Spleen (tissue), 7 donors: ENCODE measurements around the gene BTRC.

ENCODE experiments used
- POLR2A ChIP-seq, 3 donors: fragments of 450-650 bp; IDR thresholded peaks; one replicate each; pipeline ENCODE4 v1.5.1; 2017; ENCODE audit warnings: antibody characterized with exemption in 3 of 3, mild to moderate bottlenecking in 1 of 3
- POLR2AphosphoS5 ChIP-seq, 3 donors: sonication (generic); formaldehyde crosslinking; IDR thresholded peaks; one replicate each; pipeline ENCODE4 v1.5.1; 2017; ENCODE audit warnings: antibody characterized with exemption in 3 of 3
- TF ChIP-seq, protein P1 (sequence below), 11 experiments: fragments of 200-600 bp in 7 of 11; fragments of 450-650 bp in 4 of 11; sonication (generic) in 4 of 11; IDR thresholded peaks in 8 of 11; conservative IDR thresholded peaks in 3 of 11; 1 replicate in 7 of 11; 2 replicates in 4 of 11; pipeline versions ENCODE4 v1.4.0 to v1.8.0; 2016 to 2021; ENCODE audit warnings: antibody characterized with exemption in 11 of 11, inconsistent platforms in 4 of 11, mild to moderate bottlenecking in 1 of 11
- donor health status: DM: no; HTN: no; CAD: no; lungs with moderate emphysema.
- donor health status: DM: no; HTN: no; CAD: no.
- donor health status: DM: no; HTN: no; CAD: no.

DNA sequence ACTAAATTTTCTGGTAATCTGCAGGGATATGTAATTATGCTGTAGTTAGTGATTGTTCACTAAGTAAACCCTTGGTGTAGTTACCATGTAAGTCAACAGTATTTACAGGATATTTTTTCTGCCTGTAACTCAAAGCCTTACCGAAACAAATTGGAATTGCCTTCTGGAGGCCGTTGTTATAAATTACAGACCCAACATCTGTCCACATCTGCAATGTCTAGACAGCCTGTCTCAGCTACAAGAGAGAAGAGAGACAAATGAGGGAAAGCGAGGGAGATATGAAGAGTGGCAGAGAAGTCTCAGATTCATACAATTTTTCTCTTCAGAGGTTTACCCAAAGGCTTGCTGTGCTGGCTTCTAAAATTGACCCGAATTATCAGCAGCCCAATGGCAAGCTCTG is 23.7 kb upstream of the BTRC start:
- TF ChIP-seq, protein P1, sequence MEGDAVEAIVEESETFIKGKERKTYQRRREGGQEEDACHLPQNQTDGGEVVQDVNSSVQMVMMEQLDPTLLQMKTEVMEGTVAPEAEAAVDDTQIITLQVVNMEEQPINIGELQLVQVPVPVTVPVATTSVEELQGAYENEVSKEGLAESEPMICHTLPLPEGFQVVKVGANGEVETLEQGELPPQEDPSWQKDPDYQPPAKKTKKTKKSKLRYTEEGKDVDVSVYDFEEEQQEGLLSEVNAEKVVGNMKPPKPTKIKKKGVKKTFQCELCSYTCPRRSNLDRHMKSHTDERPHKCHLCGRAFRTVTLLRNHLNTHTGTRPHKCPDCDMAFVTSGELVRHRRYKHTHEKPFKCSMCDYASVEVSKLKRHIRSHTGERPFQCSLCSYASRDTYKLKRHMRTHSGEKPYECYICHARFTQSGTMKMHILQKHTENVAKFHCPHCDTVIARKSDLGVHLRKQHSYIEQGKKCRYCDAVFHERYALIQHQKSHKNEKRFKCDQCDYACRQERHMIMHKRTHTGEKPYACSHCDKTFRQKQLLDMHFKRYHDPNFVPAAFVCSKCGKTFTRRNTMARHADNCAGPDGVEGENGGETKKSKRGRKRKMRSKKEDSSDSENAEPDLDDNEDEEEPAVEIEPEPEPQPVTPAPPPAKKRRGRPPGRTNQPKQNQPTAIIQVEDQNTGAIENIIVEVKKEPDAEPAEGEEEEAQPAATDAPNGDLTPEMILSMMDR (IDR thresholded peaks at IDR 0.05 in 8 of 11, conservative IDR thresholded peaks at IDR 0.05 in 3 of 11) = no peak
- no peak for TF ChIP-seq POLR2A (IDR thresholded peaks at IDR 0.05)
- TF ChIP-seq POLR2AphosphoS5 (IDR thresholded peaks at IDR 0.05) = no peak
